Cardiac fibroblast (primary cell): ENCODE measurements around the gene HERPUD1.
"Not testable (repeated sequence)": the region's sequence is repeated elsewhere in the genome, so short reads cannot be mapped to it uniquely, and the experiment has no call there.

Experiments used
- DNase-seq, 2 donors: peaks; one replicate each; pipeline versions ENCODE4 v3.0.0 to v3.0.0-alpha.2; 2010; ENCODE audit warnings: low read depth in 2 of 2
- H3K4me3 ChIP-seq, 2 donors: replicated peaks in 1 of 2; 1 replicate in 1 of 2; 2 replicates in 1 of 2; pipeline ENCODE4 v1.5.1; 2011; ENCODE audit warnings: low read depth in 2 of 2, low read length in 2 of 2, mild to moderate bottlenecking in 2 of 2, moderate library complexity in 1 of 2
- TF ChIP-seq, protein P1 (sequence below): IDR thresholded peaks from one replicate; pipeline ENCODE4 v1.5.1; 2011; ENCODE audit warnings: low read depth, mild to moderate bottlenecking, low read length, inconsistent platforms

The HERPUD1 gene

DNA sequence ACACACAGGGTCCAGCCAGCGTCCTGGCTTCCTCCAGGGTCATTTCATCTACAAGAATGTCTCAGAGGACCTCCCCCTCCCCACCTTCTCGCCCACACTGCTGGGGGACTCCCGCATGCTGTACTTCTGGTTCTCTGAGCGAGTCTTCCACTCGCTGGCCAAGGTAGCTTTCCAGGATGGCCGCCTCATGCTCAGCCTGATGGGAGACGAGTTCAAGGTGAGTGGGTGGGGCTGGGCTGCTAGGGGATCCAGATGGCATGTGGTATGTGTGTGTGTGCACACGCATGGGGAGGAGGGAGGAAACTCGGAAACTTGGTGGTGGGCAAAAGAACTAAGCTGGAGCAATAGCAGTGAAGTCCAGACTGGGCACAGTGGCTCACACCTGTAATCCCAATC lies 41.4 kb downstream of the HERPUD1 start:
- H3K4me3 ChIP-seq: no peak overlapping the region
- no peak for DNase-seq
- TF ChIP-seq, protein P1, sequence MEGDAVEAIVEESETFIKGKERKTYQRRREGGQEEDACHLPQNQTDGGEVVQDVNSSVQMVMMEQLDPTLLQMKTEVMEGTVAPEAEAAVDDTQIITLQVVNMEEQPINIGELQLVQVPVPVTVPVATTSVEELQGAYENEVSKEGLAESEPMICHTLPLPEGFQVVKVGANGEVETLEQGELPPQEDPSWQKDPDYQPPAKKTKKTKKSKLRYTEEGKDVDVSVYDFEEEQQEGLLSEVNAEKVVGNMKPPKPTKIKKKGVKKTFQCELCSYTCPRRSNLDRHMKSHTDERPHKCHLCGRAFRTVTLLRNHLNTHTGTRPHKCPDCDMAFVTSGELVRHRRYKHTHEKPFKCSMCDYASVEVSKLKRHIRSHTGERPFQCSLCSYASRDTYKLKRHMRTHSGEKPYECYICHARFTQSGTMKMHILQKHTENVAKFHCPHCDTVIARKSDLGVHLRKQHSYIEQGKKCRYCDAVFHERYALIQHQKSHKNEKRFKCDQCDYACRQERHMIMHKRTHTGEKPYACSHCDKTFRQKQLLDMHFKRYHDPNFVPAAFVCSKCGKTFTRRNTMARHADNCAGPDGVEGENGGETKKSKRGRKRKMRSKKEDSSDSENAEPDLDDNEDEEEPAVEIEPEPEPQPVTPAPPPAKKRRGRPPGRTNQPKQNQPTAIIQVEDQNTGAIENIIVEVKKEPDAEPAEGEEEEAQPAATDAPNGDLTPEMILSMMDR: no peak

DNA sequence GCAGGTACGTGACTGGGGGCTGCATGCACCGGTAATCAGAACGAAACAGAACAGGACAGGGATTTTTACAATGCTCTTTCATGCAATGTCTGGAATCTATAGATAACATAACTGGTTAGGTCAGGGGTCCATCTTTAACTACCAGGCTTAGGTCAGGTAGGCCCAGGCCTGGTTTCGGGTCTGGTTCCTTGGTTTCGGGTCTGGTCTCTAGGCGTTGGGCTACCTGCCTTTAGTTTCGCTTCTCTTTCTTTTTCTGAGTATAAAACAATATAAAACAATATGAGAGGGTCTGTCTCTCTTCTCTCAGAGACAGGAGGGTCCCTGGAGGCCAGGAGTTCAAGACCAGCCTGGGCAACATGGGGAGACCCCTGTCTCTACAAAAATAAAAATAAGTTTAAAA lies 42.0 kb downstream of the HERPUD1 start:
- DNase-seq, H3K4me3 ChIP-seq: not testable (repeated sequence)

DNA sequence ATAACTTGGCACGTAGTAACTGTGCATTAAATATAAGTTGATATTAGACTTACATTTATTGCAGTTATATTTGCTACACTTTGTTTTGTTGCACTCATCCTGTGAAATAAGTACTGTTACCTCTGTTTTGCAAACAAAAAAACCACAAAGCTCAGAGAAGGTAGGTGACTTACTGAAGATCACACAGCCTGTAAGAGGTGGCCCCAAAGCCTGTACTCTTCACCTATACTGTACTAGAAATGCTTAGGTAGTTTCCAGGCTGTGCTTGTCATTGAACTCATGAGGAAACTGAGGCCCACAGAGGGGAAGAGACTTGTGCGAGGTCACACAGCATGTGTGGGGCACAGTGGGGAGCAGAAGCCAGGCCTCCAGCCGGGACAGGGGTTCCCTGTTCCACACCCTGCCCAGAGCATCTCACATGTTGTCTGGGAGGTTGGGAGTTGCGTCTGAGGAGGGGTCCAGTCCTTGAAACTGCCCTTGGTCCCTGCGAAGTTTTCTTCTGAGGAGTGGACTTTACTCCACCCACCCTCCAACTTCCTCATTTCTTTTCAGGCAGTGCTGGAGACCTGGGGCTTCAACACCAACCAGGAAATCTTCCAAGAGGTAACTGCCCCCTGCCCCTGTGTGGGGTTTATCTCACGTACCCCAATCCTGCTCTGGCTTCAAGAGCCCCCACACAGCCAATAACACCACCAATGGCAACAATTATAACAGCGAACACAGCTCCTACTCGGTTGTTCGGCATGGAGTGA lies 42.8 kb downstream of the HERPUD1 start:
- DNase-seq: no peak
- TF ChIP-seq, protein P1: no peak
- no peak overlapping the region for H3K4me3 ChIP-seq

DNA sequence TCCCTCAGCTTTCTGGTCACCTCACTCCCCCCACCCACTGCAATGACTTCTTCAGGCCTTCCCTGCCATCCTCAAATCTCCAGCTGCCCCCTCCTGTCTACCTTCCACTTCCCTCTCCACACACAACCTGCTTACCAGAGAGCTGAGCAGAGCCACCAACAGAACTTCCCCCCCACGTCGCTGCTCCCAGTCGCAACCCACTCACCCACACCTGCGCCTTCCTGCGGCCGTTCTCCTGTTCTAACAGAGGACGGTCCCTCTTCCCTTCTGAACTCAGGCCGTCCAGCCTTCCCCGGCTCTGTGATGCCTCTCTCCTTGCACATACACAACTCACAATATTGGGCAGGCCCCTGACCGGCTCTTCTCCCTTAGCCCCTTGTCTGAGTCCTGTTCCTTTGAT lies 43.8 kb downstream of the HERPUD1 start:
- TF ChIP-seq, protein P1: no peak
- H3K4me3 ChIP-seq: no peak overlapping the region
- DNase-seq: no peak

DNA sequence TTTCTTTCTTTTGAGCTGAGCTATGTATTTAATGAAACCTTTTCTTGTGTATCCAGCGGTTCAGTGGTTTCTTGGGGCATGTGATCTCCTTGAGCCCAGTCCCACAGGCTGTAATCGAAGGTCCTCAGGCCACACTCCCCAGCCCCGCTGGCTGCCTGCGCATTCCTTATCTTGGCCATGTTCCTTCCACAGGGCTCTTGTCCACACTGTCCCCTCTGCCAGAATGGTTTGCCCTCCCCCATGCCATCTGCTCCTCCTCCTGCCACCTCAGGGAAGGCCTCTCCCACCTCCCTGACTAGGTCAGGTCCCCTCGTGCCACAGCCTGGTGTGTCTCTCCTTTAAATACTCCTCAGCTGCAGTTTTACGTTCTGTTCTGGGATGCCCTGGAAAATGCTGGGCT lies 45.3 kb downstream of the HERPUD1 start:
- no peak for DNase-seq
- TF ChIP-seq, protein P1: no peak
- no peak overlapping the region for H3K4me3 ChIP-seq

DNA sequence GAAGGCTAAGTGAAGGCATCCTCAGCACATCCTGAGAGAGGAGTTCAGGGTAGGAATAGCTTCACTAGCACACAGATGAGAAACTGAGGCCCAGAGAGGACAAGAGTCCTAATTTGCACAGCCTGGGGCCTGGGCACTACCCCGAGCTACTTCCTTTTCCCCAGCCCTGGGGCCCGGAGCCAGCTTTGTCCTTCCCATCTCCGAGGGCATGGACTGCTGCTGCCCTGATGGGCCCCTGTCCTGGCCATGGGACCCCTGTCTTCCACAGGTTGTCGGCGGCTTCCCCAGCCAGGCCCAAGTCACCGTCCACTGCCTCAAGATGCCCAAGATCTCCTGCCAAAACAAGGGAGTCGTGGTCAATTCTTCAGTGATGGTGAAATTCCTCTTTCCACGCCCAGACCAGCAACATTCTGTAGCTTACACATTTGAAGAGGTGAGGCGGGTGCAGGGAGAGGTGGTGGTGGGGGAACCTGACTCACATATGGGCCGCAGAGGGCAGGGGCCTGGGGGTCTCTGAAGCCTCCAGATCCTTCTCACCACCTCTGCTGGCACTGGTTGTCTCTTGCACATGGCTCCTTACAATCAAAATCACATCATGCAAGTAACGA lies 46.0 kb downstream of the HERPUD1 start:
- TF ChIP-seq, protein P1: no peak
- H3K4me3 ChIP-seq: no peak overlapping the region
- DNase-seq: no peak

DNA sequence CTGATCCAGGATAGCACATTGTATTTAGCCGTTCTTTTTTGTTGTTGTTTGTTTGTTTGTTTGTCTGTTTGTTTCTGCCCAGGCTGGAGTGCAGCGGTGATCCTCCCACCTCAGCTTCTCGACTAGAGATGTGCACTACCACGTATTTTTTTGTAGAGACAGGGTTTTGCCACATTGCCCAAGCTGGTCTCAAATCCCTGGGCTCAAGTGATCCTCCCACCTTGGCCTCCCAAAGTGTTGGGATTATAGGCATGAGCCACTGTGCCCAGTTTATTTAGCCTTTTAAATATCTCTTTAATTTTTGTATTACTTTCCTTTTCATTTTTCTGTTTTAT lies 48.2 kb downstream of the HERPUD1 start:
- no peak overlapping the region for H3K4me3 ChIP-seq
- TF ChIP-seq, protein P1: no peak
- DNase-seq: no peak
